NCI-H146 treated with DMSO at 0.1 percent for 48 hours (cell line): ENCODE results near the gene QKI.

Experiments
- DNase-seq: peaks from one replicate; lab custom pipeline; 2025; ENCODE audit not compliant: unreplicated experiment; lab: John Stamatoyannopoulos, UW

Gene QKI

DNA sequence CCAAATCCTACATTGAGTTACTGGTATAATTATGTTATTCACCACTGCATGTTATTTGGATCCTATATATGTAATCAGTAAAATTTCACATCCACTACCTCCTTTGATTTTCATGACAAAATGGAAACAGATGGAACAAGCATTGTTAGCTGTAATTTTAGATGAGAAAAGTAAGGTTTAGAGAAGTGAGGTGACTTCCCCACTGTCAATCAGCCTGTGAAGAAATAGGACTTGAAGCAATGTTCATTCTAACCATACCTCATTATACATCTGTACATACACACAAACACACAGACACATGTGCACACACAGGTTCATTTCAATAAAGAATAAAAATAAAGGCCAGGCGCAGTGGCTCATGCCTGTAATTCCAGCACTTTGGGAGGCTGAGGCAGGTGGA, 23.7 kb upstream of the QKI start:
- DNase-seq: no peak

DNA sequence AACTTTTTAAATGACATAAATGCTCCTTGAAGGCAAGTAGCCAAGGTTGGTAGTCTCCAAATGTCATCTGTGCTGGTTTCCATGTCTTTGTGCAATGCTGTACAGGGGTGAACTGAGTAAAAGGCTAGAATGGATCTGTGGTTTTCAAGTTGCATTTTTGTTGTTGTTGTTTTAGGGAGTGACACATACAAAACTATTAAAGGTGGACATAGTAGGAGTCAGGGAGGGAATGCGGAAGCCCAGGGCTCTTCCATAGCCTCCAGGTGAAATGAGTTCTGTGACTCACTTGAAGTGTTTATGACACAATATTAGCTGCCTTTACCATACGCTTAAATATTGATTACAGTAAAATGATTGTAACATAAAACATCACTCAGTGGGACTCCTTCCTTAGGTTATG, 22.5 kb upstream of the QKI start:
- DNase-seq: no peak

DNA sequence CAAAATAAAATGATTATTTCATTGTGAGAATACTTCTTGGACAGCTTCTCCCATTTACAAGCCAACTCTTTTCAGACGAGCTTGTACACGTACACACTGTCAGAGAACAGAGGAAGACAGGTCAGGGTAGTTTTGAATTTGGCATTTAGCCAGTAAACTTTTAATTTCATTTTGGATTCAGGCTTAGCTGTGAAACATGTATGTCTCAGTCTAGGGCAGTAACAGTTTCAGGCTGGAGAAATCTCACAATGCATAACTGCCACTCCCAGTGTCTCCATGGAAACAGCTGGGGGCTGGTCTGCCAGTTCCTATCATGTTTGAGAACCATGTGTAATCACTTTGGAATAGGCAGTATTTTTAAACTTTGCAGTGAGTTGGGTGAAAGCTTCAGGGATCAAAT, 22.0 kb upstream of the QKI start:
- no peak for DNase-seq

DNA sequence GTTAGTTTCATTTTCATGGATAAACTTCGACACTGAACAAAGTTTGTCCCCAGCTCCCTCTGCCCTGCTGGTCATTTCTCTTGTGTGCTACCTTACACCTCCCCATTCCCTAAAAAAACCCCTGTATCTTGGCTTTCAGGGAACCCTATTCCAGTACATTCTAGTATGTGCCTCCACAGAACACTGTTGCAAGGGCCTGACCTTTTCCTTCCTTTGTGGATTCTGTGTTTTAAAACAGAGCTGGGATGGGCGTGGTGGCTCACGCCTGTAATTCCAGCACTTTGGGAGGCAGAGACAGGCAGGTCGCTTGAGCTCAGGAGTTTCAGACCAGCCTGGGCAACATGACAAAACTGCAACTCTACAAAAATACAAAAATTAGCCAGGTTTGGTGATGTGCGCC, 20.6 kb upstream of the QKI start:
- no peak for DNase-seq

GRCh38 chr6:163394659-163395058, 19.9 kb upstream of the QKI start:
- DNase-seq: no peak

GRCh38 chr6:163395122-163395830, 19.2 kb upstream of the QKI start:
- no peak for DNase-seq

- no peak for DNase-seq
These were observed 18.7 kb upstream of the QKI start for GRCh38 chr6:163395831-163396185.

DNA sequence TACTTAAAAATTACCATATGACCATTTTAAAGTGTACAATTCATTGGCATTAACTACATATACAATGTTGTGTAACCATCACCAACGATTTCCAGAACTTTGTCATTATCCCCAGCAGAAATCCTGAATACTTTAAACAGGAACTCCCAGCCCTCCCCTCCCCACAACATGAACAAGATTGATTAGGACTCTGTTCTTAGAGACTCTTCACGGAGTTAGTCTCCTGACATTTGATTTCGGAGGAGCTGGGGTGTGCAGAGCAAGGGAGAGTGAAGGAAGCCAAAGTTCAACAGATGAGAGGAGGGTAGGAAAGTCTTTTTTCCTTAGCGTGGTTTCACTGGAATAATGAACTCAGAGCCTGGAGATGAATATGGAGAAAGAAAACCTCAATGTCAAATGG, 17.2 kb upstream of the QKI start:
- DNase-seq: no peak

DNA sequence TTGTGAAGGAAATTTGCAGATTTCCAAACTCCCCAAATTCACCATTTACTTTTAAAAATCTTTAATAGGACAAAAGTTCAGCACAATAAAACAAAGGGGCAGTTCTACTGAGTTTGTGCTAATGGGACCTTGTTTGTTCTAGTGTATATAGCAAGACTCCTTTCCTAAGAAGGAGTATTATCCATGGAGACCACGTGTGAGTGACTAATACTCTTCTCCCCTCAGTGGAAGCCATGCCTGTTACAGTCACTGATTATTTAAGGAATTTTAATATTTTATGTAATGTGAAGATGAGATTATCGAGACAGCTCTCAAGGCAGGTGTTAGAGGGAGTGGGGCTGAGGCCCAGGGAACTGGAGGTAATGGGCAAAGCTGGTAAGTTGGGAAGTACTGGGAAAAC, 16.4 kb upstream of the QKI start:
- DNase-seq: no peak

- DNase-seq: no peak
These were observed 15.7 kb upstream of the QKI start for GRCh38 chr6:163398815-163399214.

- no peak for DNase-seq
These were observed 14.0 kb upstream of the QKI start for GRCh38 chr6:163400509-163400908.

DNA sequence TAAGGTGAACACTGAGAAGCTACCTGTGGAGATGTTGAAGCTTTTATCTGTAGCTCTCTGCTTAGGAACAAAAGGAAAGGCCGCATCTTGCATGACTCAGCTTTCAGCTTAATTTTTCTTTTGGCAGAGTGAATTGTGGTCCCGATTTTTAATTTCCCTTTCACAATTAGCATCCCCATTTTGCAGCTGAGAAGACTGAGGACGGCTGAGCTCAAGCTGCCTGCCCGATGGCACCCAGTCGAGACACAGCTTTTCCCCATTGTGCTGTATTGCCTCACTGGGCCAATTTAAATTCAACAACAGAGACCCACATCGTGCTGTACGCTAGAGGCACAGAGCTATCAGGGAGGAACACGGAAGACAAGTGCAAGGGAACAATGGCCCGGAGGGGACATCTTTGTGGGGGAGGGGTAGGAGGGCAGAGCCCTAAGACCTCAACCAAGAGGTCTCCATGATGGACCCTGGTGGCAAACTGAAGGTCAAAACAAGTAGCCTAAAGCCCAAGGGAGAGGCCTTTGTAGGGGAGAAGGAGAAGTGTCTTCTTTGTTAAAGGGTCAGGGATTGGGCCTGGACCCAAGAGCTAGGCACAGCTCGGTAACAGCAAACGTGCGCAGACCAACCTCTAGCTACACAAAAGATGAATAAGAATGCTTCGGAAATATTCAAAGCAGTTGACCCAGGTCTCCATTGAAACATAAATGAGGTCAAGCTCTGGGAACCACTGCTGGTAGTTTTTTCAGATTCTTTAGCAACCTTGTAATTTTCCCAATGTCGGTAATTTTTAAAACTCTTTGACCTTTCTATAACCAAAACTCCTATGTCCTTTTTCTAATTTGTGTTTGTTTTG, 13.3 kb upstream of the QKI start:
- no peak for DNase-seq

- DNase-seq: no peak
These were observed 11.9 kb upstream of the QKI start for GRCh38 chr6:163402616-163403015.

- no peak for DNase-seq
These were observed 9.7 kb upstream of the QKI start for GRCh38 chr6:163404825-163405265.

DNA sequence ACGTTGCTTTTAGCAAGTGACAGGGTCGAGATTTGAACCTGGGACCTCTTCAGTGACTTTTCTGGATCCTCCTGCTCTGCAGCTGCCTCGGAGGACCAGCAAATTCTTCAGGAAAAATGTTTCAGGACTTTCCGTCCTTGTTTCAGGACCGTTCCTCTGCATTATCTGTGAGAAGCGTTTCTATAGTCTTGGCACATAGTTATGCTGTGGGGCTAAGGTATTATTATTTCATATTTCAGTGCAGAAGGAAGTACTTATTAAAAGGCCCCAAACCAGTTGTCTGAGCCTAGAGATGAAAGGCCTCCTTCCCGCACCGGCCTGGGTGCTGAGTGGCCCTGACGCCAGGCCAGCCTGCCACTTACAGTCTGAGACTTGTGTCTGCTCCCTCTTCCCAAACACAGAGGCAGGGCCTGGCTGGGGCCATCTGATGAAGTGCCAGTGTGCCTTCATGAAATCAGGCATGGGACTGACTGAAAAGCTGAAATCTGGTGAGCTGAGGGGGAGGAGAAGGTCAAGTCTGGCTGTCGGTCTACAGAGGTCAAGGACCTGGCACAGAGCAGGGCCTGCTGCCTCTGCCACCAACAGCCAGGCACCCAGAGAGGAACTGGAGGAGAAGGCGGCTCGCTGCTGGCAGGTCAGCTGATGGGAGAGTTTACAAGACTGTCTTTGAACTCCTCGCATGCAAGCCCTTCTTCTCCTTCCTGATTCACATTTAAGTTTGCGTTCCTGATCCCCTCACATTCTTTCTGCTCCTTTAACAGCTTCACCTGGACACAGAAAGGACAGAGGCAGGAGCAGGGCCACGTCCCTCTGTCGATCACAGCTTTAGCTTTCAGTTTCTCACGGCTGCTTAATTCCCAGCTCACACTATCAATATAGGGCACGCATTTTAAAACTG, 8.9 kb upstream of the QKI start:
- no peak for DNase-seq

DNA sequence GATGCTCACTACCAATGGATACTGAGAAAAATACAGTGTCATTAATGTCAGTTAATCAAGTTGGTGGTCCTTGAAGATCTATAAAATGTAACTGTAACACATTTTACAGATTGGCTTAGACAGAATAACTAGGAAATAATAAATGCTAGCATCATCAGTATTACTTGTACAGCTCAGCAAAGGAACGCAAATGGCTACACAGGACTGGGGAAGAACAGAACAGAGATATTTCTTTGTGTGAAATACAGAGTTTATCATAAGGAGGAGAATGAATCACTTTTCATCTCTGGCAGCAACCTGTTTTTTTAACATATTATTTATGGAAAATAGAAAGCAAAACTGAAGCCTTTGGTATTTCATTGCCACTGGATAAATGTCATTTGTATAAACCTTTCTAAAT, 8.2 kb upstream of the QKI start:
- no peak for DNase-seq

- DNase-seq: no peak
These were observed 7.7 kb upstream of the QKI start for GRCh38 chr6:163406830-163407229.

GRCh38 chr6:163408352-163408991, 6.0 kb upstream of the QKI start:
- no peak for DNase-seq

GRCh38 chr6:163409712-163410111, 4.8 kb upstream of the QKI start:
- DNase-seq: no peak

- no peak for DNase-seq
These were observed 2.2 kb upstream of the QKI start for GRCh38 chr6:163412341-163412740.

DNA sequence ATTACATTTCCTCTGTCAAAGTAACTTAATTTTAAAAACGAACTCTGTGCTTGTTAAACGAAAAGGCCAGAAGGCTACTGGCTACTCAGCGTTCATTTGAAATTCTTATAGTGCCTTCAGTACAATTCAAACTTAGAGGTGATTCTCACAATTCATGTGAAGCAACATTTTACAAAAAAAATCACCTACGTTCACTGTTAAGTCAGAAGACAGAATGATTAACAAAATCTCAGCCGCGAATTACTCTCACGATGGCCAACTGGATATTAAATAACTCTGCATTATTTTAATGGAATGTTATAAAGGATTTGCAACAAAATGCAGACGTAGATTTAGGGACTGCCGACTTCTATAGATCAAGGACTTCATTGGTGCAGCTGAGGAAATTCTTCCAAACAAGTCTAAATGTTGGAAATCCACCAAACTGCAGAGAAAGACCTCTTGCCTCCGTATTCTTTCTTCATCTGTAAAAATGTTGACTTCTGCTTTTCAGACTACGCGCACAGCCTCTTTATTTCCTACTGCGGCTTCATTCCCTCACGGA, 1.6 kb upstream of the QKI start:
- no peak for DNase-seq
